H1 (cell line): ENCODE results near the gene KHDRBS1. TPM values are rescaled to one million over a fixed set of nuclear protein-coding genes. Genes with fewer than 3 reads are reported as not detected.

Experiments
- microRNA-seq, 2 experiments: library from miRNA; unstranded; fragments of <30 nt; microRNA quantifications; one replicate each; pipeline versions ENCODE4 to v1.2.0, GENCODE V29; 2016 to 2020; ENCODE audit warnings: borderline microRNAs expressed in 2 of 2, borderline number of aligned reads in 2 of 2, borderline replicate concordance in 1 of 2
- polyA plus RNA-seq, 7 experiments: library from polyadenylated mRNA; depleted of rRNA in 3 of 7; stranded (reverse) in 5 of 7; unstranded in 2 of 7; fragments of >200 nt in 5 of 7; fragments of 200-250 nt in 2 of 7; gene quantifications; 1 replicate in 5 of 7; 2 replicates in 1 of 7; 4 replicates in 1 of 7; pipeline versions ENCODE4 v1.2.1 to v1.2.3, GENCODE V29; 2011 to 2013; ENCODE audit warnings: missing spikeins in 2 of 7, mixed read lengths in 2 of 7
- small RNA-seq: library from polyadenylated mRNA; stranded (forward); fragments of <200 nt; extraction: miRNeasy Mini kit (QIAGEN cat#:217004); gene quantifications from one replicate; pipeline ENCODE3, GENCODE V24; 2013; ENCODE audit not compliant: insufficient read depth
- total RNA-seq: library from RNA; stranded (reverse); fragmentation: NEBNext Ultra II Directional; extraction: Animal tissue kit (Norgen Biotek cat#: 25700); gene quantifications from 2 replicates; pipeline ENCODE4 v1.2.1, GENCODE V29; 2021

Gene KHDRBS1
- total and polyA plus RNA-seq, 2 of the 8 experiments (the other 6 are each of a cell fraction or from before 2014, with no cell fraction given), result 53.8 to 284 TPM

Small RNAs within 50 kb of the gene (microRNA-seq; reads per million reads assigned to microRNA genes)
- gene MIR5585, result 0 reads per million in 2 experiments

Small RNAs within 50 kb of the gene (small RNA-seq; reads per million reads assigned to genes)
- not detected for gene MIR5585
- gene RF00017, result not detected

Other genes starting within 250 kb of the KHDRBS1 start
- 25.8 and 26.2 TPM in 2 replicates for gene ADGRB2, start 249.5 kb upstream of the KHDRBS1 start, total RNA-seq
- gene ADGRB2, start 249.5 kb upstream of the KHDRBS1 start, polyA plus RNA-seq (2011; rRNA removed), result 15.6 and 29.0 TPM in 2 replicates
- gene SPOCD1, start 197.8 kb upstream of the KHDRBS1 start, total RNA-seq, result 1.8 and 2.0 TPM in 2 replicates
- gene SPOCD1, start 197.8 kb upstream of the KHDRBS1 start, polyA plus RNA-seq (2011; rRNA removed), result 2.9 and 4.2 TPM in 2 replicates
- 167 and 214 TPM in 2 replicates for gene PTP4A2, start 75.5 kb upstream of the KHDRBS1 start, total RNA-seq
- gene PTP4A2, start 75.5 kb upstream of the KHDRBS1 start, polyA plus RNA-seq (2011; rRNA removed), result 39.1 and 87.4 TPM in 2 replicates
- gene TMEM39B, start 59.1 kb downstream of the KHDRBS1 start, total RNA-seq, result 24.6 and 25.3 TPM in 2 replicates
- 32.7 and 39.6 TPM in 2 replicates for gene TMEM39B, start 59.1 kb downstream of the KHDRBS1 start, polyA plus RNA-seq (2011; rRNA removed)
- 116 and 120 TPM in 2 replicates for gene KPNA6, start 94.2 kb downstream of the KHDRBS1 start, total RNA-seq
- gene KPNA6, start 94.2 kb downstream of the KHDRBS1 start, polyA plus RNA-seq (2011; rRNA removed), result 22.0 and 24.2 TPM in 2 replicates
- 45.4 and 46.9 TPM in 2 replicates for gene TXLNA, start 165.8 kb downstream of the KHDRBS1 start, total RNA-seq
- 31.3 and 31.6 TPM in 2 replicates for gene TXLNA, start 165.8 kb downstream of the KHDRBS1 start, polyA plus RNA-seq (2011; rRNA removed)
- gene CCDC28B, start 186.7 kb downstream of the KHDRBS1 start, total RNA-seq, result 17.1 and 20.9 TPM in 2 replicates
- 16.7 and 18.4 TPM in 2 replicates for gene CCDC28B, start 186.7 kb downstream of the KHDRBS1 start, polyA plus RNA-seq (2011; rRNA removed)
- gene IQCC, start 191.8 kb downstream of the KHDRBS1 start, total RNA-seq, result 4.2 and 4.3 TPM in 2 replicates
- 1.9 and 2.5 TPM in 2 replicates for gene IQCC, start 191.8 kb downstream of the KHDRBS1 start, polyA plus RNA-seq (2011; rRNA removed)
- not detected in 2 replicates for gene DCDC2B, start 195.2 kb downstream of the KHDRBS1 start, total RNA-seq
- not detected in 2 replicates for gene DCDC2B, start 195.2 kb downstream of the KHDRBS1 start, polyA plus RNA-seq (2011; rRNA removed)
- gene TMEM234, start 208.5 kb downstream of the KHDRBS1 start, total RNA-seq, result 8.9 TPM in 2 replicates
- 8.6 and 8.7 TPM in 2 replicates for gene TMEM234, start 208.5 kb downstream of the KHDRBS1 start, polyA plus RNA-seq (2011; rRNA removed)
- 243 and 247 TPM in 2 replicates for gene EIF3I, start 208.5 kb downstream of the KHDRBS1 start, total RNA-seq
- 345 and 346 TPM in 2 replicates for gene EIF3I, start 208.5 kb downstream of the KHDRBS1 start, polyA plus RNA-seq (2011; rRNA removed)
- gene FAM167B, start 233.4 kb downstream of the KHDRBS1 start, total RNA-seq, result 3.2 and 3.9 TPM in 2 replicates
- 2.8 and 4.2 TPM in 2 replicates for gene FAM167B, start 233.4 kb downstream of the KHDRBS1 start, polyA plus RNA-seq (2011; rRNA removed)
- gene LCK, start 237.4 kb downstream of the KHDRBS1 start, total RNA-seq, result 71.6 and 75.3 TPM in 2 replicates
- 99.2 and 122 TPM in 2 replicates for gene LCK, start 237.4 kb downstream of the KHDRBS1 start, polyA plus RNA-seq (2011; rRNA removed)